Epithelial cell of prostate (primary cell): ENCODE results near the gene TSTD2.

Experiments
- DNase-seq: peaks from one replicate; pipeline ENCODE4 v3.0.0-alpha.2; 2011; ENCODE audit warnings: low read depth, low spot score
- H3K27ac ChIP-seq: fragments of 450-650 bp; 2 replicates; pipeline ENCODE4 v1.5.1; 2017; ENCODE audit warnings: mild to moderate bottlenecking

The TSTD2 gene

DNA sequence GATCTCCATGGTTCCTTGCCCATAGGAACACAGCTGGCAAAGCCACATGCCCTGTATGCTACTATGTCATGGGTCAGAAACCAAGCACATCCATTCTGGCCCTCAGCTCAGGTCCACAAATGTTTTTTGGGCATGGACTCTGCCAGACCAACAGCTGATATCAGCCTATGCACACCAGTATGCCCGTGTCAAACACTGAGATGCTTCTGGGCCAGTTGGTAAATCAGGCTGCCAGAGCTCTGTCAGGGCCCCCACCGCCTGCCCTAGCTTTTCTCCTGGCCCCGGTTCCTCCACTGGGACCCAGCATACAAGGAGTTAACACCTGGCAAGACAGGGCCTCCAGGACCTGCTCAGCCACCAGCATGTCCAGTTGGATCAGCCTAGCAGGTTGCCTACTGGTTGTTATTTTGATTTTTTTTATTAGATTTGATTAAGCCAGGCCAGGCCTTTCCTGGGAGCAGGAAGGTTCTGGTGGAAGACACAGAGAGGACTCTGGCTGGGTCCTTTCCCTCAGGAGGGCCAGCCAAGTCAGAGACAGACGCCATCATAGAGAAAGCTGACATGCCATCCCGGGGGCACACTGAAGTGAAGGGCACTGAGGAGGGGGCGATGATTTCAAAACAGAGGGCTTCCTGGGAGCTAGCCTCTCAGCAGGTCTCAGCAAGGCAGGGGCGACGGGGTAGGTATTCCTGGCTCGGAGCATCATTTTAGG lies 65.8 kb downstream of the TSTD2 start:
- no peak overlapping the region for H3K27ac ChIP-seq
- DNase-seq = no peak

- no peak overlapping the region for H3K27ac ChIP-seq
- DNase-seq = no peak
Measured at GRCh38 chr9:97565262-97565661, 67.9 kb downstream of the TSTD2 start.

- DNase-seq = peak; percentile 8
- H3K27ac ChIP-seq = no peak overlapping the region
Measured at GRCh38 chr9:97564291-97565175, 68.6 kb downstream of the TSTD2 start.

- DNase-seq = no peak
- no peak overlapping the region for H3K27ac ChIP-seq
Measured at GRCh38 chr9:97563458-97564135, 69.6 kb downstream of the TSTD2 start.

DNA sequence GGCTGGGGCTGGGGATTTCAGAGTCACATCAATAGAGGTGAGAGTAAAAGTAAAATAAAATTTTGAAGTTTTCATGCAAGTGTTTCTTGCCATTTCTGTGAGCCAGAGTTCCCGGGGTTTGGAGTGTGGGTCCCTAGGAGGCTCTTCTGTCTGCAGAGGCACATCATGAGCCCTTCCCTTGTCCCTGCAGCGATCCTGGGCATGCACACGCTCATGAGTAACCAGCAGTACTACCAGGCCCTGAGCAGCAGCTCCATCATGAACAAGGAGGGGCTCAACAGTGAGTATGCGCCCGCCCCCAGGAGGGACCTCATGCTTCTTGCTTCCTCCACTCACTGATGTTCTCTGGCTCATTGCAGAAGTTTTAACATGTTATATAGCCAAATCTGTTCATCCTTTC lies 70.6 kb downstream of the TSTD2 start:
- no peak for DNase-seq
- H3K27ac ChIP-seq = no peak overlapping the region

- no peak for DNase-seq
- H3K27ac ChIP-seq = no peak overlapping the region
Measured at GRCh38 chr9:97561501-97561900, 71.7 kb downstream of the TSTD2 start.

DNA sequence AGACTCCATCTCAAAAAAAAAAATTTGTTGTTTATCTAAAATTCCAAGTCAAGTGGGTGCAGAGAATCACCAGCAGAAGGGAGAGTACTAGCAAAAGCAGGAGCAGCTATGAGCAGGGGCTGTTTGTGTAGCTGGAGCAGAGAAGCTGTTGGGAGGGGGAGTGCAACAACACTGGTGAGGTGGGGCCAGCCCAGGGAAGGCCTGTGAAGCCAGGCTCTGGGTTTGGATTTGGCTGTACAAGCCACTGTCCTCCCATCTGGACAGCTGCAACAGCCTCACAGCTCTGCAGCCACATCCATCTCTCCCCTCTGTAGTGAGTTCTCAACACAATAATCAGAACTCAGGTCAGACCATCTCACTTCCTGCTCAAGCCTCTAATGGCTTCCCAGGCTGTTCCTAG lies 72.3 kb downstream of the TSTD2 start:
- H3K27ac ChIP-seq = no peak overlapping the region
- DNase-seq = no peak

GRCh38 chr9:97560154-97560553 lies 73.0 kb downstream of the TSTD2 start:
- H3K27ac ChIP-seq = no peak overlapping the region

GRCh38 chr9:97559111-97559514 lies 74.1 kb downstream of the TSTD2 start:
- H3K27ac ChIP-seq = no peak overlapping the region
- DNase-seq = no peak

More at GRCh38 chr9:97560154-97560553, 73.0 kb downstream of the TSTD2 start:
- DNase-seq = no peak

DNA sequence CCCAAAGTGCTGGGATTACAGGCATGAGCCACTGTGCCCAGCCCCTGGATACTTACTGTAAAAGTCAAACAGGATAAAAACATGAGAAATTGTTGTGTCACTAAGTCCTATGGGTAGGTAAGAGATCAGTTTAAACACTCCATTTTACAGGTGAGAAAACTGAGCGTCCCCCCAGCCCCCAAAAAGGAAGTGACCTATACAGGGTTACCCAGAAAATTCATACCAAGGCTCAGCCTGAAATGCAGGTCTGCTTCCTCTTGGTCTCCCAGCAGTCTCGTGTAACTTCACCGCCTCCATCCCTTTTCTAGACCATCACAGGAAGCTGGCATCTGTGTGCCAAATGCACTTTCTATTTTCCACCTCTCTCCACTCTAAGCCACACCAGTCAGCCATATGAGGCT lies 74.5 kb downstream of the TSTD2 start:
- no peak overlapping the region for H3K27ac ChIP-seq
- DNase-seq = no peak

DNA sequence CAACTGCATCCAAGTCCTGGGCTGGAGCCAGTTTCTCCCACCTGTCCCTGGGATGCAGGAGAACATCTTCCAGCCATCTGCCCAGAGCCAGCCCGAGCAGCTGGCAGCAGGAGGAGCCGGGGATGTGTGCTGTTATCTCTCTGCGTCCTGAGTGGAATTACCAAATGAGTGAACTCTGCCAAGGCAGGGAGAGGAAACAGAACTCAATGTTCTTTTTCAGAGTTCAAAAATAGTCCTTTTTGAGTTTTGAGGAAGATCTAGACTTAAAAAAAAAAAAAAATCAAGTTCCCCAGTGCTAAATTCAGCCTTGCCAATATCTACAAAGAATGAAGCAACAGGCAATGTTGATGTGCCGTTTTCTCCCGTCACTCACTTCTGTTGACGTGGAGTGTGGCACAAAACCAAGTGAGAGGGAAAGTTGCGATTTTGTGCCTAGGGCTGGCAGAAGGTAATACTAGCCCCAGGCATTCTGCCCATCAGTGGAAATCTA lies 75.5 kb downstream of the TSTD2 start:
- no peak overlapping the region for H3K27ac ChIP-seq
- DNase-seq = no peak

- no peak overlapping the region for H3K27ac ChIP-seq
- no peak for DNase-seq
Measured at GRCh38 chr9:97556721-97557605, 76.2 kb downstream of the TSTD2 start.

- DNase-seq = no peak
- no peak overlapping the region for H3K27ac ChIP-seq
Measured at GRCh38 chr9:97556036-97556720, 77.0 kb downstream of the TSTD2 start.

DNA sequence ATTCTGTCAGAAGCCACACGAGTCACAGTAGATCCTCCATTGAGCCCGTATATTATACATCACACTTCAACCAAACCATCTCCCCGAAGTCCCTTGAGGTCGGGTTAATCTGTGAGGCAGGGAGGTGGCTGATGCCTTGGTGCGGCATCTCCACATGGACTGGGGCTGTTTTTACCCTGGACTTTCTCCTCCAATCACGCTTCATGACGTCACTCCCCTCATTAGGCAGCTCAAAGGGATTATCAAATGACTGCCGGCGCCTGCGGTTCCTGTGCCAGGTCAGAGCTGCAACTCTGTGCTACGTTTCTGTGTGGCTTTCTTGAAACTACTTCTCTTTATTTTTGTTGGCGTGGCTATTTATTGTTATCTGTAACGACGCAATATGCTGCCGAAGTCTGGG lies 78.0 kb downstream of the TSTD2 start:
- DNase-seq = no peak
- H3K27ac ChIP-seq = no peak overlapping the region

DNA sequence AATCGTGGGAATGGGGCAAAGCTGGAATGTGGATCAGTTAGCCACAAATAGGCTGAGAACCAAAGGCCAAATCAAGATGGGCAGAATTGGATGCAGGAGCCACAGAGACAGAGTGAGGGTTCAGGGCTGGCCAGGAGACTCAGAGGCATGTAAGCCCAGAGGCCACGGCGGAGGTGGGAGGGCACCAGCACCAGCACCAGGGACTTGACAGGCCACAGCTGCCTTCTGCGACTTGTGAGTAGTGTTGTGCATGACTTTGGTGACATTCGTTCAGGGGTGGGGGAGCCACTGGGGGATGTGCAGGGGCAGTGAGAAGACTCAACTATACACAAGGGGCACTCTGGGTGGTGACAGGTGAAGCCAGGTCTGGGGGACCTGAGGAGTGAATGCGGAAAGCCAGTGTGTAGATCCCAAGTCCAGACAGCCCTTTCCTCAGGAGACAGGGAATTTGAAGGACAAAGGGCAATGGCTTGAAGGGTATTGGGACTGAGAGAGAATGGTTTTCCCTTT lies 78.5 kb downstream of the TSTD2 start:
- DNase-seq = no peak
- no peak overlapping the region for H3K27ac ChIP-seq

- DNase-seq = no peak
- no peak overlapping the region for H3K27ac ChIP-seq
Measured at GRCh38 chr9:97553841-97554240, 79.3 kb downstream of the TSTD2 start.

DNA sequence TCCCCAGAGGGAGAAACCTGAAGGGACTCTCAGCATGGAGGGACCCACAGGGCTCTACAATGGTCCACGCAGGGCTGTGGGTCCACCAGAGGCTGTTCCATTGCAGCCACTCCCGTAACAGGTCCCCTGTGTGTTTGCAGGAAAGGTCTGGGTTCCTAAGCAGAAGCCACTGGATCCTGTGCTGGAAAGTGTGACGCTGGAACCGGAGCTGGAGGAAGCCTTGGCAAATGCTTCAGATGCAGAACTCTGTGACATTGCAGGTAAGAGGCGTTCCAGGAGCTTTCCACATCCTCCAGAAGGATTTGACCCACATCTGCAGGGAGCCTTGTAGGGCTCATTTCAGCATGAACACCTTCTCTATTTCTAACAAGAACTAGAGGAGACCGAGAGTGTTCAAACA lies 80.0 kb downstream of the TSTD2 start:
- no peak overlapping the region for H3K27ac ChIP-seq
- DNase-seq = no peak

GRCh38 chr9:97551308-97551707 lies 81.9 kb downstream of the TSTD2 start:
- no peak overlapping the region for H3K27ac ChIP-seq
- no peak for DNase-seq

- DNase-seq = no peak
- no peak overlapping the region for H3K27ac ChIP-seq
Measured at GRCh38 chr9:97550386-97550785, 82.8 kb downstream of the TSTD2 start.
